ENCODE results near the gene CGNL1.

DNA sequence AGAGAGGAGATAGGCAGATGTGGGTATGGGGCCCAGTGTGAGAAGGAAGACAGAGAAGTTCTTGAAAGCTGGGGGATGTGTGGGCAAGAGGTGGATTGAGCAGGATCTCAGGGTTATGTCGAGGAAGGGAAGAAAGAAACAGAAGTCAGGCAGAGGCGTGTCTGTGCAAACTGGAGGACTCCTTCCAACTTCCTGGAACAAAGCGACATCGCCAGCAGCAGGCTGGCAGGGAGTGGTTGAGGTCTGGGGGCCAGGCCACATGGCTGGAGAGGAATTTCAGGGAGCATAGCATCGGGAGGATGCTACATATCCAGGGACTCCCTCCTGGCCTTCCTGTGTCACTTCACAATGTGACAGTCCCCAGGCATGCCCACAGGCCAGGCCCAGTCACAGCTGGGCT is 172.5 kb downstream of the CGNL1 start:
- TF ChIP-seq, protein P1, sequence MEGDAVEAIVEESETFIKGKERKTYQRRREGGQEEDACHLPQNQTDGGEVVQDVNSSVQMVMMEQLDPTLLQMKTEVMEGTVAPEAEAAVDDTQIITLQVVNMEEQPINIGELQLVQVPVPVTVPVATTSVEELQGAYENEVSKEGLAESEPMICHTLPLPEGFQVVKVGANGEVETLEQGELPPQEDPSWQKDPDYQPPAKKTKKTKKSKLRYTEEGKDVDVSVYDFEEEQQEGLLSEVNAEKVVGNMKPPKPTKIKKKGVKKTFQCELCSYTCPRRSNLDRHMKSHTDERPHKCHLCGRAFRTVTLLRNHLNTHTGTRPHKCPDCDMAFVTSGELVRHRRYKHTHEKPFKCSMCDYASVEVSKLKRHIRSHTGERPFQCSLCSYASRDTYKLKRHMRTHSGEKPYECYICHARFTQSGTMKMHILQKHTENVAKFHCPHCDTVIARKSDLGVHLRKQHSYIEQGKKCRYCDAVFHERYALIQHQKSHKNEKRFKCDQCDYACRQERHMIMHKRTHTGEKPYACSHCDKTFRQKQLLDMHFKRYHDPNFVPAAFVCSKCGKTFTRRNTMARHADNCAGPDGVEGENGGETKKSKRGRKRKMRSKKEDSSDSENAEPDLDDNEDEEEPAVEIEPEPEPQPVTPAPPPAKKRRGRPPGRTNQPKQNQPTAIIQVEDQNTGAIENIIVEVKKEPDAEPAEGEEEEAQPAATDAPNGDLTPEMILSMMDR (conservative IDR thresholded peaks at IDR 0.05; ENCODE audit: low read length): no peak
- TF ChIP-seq EZH2phosphoT487 (IDR thresholded peaks at IDR 0.05; ENCODE audit: borderline replicate concordance): no peak

All from Loucy (cell line).